Right forelimb (tissue), 1 donor: Measurements from ENCODE around the gene MTERF2.

ENCODE experiments used
- DNase-seq: peaks from one replicate; pipeline ENCODE4 v3.0.0-alpha.2; 2018

MTERF2 gene

GRCh38 chr12:106987846-106988245 is 900 bp upstream of the MTERF2 start:
- no peak for DNase-seq

GRCh38 chr12:106986135-106986534 is 811 bp downstream of the MTERF2 start:
- DNase-seq: no peak

- no peak for DNase-seq
These were observed 1.5 kb downstream of the MTERF2 start for GRCh38 chr12:106985479-106985878.

- no peak for DNase-seq
These were observed 2.3 kb downstream of the MTERF2 start for GRCh38 chr12:106984588-106985137.

- DNase-seq: no peak
These were observed 4.7 kb downstream of the MTERF2 start for GRCh38 chr12:106982229-106982628.

GRCh38 chr12:106981788-106982187 is 5.2 kb downstream of the MTERF2 start:
- no peak for DNase-seq

- DNase-seq: no peak
These were observed 6.0 kb downstream of the MTERF2 start for GRCh38 chr12:106980944-106981343.

GRCh38 chr12:106978035-106978800 is 8.7 kb downstream of the MTERF2 start:
- DNase-seq: no peak

GRCh38 chr12:106976668-106977067 is 10.3 kb downstream of the MTERF2 start:
- DNase-seq: no peak

- no peak for DNase-seq
These were observed 10.8 kb downstream of the MTERF2 start for GRCh38 chr12:106975993-106976658.

- DNase-seq: no peak
These were observed 11.8 kb downstream of the MTERF2 start for GRCh38 chr12:106975098-106975497.

- no peak for DNase-seq
These were observed 12.4 kb downstream of the MTERF2 start for GRCh38 chr12:106974511-106974910.

- DNase-seq: no peak
These were observed 13.4 kb downstream of the MTERF2 start for GRCh38 chr12:106973545-106973944.

- no peak for DNase-seq
These were observed 15.9 kb downstream of the MTERF2 start for GRCh38 chr12:106971065-106971464.

- DNase-seq: no peak
These were observed 22.4 kb downstream of the MTERF2 start for GRCh38 chr12:106964526-106964925.

- DNase-seq: no peak
These were observed 24.7 kb downstream of the MTERF2 start for GRCh38 chr12:106962286-106962685.

GRCh38 chr12:106960443-106960842 is 26.5 kb downstream of the MTERF2 start:
- no peak for DNase-seq

GRCh38 chr12:106957583-106957982 is 29.4 kb downstream of the MTERF2 start:
- no peak for DNase-seq

GRCh38 chr12:106956048-106956578 is 30.8 kb downstream of the MTERF2 start:
- DNase-seq: peak; percentile 88

GRCh38 chr12:106955377-106956047 is 31.4 kb downstream of the MTERF2 start, which contains the start of gene TMEM263:
TSS of gene TMEM263 (plus strand) at chr12:106955907. CDS start at chr12:106967117, 11,210 bp downstream.
- peak; percentile 99 for DNase-seq

GRCh38 chr12:106954462-106955376 is 32.2 kb downstream of the MTERF2 start:
- DNase-seq: peak; percentile 58
